Iris pigment epithelial cell (primary cell): ENCODE measurements around the gene MFAP2.
"Not testable (repeated sequence)": the region's sequence is repeated elsewhere in the genome, so short reads cannot be mapped to it uniquely, and the experiment has no call there.

Experiments
- DNase-seq: peaks from one replicate; pipeline ENCODE4 v3.0.0-alpha.2; 2011; ENCODE audit warnings: low read depth

Gene MFAP2

DNA sequence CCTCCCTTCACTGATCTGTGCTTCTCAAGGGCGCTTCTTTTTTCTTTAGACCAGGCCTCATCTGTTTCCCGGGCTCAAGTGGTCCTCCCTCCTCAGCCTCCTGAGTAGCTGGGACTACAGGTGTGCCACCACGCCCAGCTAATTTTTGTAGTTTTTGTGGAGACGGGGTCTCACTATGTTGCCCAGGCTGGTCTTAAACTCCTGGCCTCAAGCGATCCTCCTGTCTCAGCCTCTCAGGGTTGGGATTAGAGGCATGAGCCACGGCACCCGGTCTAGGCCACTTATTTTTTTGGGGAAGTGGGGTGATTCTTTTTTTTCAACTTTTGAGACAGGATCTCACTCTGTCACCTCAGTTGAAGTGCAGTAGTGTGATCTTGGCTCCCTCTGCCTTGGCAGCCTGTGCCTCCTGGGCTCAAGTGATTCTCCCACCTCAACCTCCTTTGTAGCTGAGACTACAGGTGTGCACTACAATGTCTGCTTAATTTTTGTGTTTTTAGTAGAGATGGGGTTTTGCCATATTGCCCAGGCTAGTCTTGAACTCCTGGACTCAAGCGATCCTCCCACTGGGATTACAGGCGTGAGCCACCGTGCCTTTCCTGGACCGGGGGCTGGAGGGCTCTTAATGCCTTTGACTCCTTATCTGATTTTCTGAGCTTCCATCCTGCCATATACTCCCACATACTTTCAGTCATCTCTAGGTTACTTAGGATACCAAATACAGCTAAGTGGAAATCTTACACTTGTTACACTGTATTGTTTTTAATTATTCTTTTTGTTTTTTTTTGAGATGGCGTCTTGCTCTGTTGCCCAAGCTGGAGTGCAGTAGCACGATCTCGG, 18.9 kb downstream of the MFAP2 start:
- no peak for DNase-seq

DNA sequence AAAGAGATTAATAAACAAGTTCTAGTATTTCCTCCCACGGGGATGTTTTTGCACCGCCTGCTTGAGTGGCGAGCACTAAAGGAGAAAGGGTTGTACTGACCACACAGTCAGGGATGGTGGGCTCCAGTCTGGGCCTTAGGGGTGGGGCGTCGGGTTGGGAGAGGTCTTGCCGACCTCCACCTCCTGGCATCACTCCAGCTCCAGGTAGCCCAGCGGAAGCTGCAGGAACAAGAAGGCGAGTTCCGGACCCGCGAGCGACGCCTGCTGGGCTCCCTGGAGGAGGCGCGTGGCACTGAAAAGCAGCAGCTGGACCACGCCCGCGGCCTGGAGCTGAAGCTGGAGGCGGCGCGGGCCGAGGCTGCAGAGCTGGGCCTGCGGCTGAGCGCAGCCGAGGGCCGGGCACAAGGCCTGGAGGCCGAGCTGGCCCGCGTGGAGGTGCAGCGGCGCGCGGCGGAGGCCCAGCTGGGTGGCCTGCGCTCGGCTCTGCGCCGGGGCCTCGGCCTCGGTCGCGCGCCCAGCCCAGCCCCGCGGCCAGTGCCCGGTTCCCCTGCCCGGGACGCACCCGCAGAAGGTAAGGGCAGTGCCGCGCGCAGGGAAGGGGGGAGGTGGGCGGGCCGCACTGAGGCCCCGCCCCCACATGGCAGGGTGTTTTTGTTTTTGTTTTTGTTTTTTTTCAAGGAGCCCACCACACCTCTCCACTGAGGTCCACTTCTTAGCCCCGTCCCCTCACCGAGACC, 19.7 kb downstream of the MFAP2 start:
- DNase-seq = peak; percentile 85

DNA sequence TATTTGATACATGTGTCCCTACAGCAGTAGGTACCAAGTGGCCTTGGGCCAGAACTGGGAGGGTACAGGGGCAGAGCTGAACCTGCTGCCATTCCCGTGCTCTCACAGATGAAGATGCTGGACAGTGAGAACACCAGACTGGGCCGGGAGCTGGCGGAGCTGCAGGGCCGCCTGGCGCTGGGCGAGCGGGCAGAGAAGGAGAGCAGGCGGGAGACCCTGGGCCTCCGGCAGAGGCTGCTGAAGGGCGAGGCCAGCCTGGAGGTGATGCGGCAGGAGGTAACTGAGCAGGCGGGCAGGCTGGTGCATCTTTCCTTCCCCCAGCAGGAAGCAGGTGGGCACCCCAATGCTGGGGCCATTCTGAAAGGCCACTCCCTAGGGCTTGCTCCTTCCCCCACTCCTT, 21.9 kb downstream of the MFAP2 start:
- no peak for DNase-seq

DNA sequence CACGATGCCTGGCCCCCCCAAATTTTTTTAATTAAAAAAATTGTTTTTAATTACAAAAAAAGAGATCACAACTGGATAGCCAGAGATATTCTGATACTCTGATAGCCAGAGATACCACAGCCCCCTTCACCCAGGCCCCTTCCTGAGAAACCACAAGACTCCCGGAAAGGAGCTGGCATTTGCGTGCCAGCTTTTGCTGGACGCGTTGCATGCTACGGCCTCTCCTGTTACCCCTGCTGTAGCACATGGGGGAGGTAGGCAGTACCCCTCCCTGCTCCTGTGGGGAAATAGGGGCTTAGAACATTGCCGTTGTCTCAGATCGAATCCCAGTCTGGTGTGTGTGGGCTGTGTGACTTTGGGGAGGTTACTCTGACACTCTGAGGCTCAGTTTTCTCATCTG, 22.7 kb downstream of the MFAP2 start:
- no peak for DNase-seq

DNA sequence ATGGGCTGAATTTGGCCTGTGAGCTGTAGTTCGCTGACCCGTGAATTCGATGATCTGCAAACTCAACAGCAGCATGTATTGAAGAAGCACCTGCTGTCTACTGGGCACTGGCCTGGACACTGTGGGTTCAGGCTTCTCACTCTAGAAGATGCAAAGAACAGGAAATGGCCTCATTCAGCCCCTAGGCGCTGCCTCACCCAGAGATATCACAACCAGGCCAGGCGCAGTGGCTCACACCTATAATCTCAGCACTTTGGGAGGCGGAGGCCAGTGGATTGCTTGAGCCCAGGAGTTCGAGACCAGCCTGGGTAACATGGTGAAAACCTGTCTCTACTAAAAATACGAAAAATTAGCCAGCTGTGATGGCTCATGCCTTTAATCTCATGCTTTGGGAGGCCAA, 23.6 kb downstream of the MFAP2 start:
- no peak for DNase-seq

DNA sequence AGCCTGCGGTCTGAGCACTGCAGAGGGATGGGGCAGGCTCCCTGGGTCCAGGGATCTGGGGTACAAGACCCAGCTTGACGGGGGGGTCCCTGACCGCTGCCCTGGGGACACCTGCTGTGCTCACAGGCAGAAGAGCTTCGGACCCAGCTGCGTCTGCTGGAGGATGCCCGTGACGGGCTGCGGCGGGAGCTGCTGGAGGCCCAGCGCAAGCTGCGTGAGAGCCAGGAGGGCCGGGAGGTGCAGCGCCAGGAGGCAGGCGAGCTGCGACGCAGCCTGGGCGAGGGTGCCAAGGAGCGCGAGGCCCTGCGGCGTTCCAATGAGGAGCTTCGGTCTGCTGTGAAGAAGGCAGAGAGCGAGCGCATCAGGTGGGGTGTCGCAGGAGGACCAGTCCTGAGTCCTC, 25.2 kb downstream of the MFAP2 start:
- DNase-seq = no peak

DNA sequence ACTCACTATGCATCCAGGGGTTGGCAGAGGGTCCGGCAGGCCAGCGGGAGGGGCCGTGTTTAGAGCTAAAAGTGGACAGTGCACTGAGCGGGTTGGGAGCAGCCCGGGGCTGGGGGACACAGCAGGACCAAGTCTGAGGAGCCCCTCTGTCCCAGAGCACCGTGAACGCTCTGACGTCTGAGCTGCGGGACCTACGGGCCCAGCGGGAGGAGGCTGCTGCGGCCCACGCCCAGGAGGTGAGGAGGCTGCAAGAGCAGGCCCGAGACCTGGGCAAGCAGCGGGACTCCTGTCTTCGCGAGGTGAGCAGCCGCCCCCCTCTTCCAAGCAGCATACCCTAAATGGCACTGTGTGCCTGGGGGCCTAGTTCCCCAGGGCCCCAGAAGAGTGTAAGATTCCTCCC, 25.8 kb downstream of the MFAP2 start:
- DNase-seq = no peak

DNA sequence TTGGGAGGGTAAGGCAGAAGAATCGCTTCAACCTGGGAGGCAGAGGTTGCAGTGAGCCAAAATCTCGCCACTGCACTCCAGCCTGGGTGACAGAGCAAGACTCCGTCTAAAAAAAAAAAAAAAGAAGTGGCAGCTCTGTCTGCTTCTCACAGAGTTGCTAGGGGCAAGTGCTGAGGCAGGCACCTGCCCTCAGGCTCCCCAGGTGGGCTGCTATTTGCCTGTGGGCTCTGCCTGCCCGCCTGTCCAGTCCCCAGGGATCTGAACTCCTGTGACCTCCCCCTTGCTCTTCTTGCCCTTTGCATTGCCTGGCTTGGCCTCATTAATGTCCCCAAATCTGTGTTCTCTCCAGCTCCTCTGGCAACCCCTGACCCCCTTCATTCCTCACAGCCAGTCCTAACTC, 28.0 kb downstream of the MFAP2 start:
- DNase-seq = not testable (repeated sequence)

DNA sequence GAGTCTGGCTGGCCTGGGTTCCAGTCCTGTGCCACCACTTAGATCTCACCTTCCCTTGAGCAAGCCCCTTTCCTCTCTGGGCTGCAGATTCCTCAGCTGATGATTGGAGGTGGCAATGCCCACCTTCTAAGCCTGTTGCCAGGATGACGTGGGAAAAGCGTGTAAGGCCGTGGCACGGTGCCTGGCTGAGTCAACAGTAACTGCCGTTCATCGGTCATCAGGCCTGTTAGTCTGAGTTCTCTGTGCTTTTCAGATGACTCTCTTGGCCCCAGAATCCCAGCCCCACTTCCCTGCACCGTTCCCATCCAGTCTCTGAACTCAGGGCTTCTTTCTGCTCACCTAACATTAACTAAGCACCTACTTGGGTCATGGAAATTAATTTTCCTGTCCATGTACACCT, 31.4 kb downstream of the MFAP2 start:
- peak; percentile 43 for DNase-seq

DNA sequence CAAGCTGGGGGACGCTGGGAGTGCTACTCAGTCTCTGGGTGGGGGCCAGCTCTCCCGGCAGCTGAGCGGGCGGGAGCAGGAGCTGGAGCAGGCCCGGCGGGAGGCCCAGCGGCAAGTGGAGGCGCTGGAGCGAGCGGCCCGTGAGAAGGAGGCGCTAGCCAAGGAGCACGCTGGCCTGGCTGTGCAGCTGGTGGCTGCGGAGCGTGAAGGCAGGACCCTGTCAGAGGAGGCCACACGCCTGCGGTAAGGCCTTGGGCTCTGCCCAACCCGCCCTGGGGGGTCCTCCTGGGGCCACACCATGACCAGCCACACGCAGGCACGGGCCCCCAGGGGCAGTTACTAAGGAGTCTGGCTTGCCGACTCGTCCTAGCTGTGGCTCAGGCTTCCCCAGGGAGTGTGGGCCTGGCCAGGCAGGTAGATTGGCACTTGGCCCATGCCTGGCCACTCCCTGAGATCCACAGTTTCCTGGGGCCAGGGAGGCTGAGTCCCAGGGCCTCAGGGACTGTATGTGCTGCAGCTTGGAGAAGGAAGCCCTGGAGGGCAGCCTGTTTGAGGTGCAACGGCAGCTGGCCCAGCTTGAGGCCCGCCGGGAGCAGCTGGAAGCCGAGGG, 32.0 kb downstream of the MFAP2 start:
- peak; percentile 18 for DNase-seq

DNA sequence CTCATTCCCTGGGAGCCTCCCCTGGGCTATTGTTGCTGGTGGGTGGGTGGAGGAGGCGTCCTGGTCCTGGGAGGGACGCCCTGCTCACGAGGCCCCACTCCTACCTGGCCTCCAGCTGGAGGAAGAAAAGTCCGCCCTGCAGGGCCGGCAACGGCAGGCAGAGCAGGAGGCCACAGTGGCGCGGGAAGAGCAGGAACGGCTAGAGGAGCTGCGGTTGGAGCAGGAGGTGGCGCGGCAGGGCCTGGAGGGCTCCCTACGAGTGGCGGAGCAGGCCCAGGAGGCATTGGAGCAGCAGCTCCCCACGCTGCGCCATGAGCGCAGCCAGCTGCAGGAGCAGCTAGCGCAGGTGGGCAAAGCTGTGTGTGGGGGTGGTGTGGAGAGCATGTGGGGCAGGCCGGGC, 33.8 kb downstream of the MFAP2 start:
- DNase-seq = no peak

DNA sequence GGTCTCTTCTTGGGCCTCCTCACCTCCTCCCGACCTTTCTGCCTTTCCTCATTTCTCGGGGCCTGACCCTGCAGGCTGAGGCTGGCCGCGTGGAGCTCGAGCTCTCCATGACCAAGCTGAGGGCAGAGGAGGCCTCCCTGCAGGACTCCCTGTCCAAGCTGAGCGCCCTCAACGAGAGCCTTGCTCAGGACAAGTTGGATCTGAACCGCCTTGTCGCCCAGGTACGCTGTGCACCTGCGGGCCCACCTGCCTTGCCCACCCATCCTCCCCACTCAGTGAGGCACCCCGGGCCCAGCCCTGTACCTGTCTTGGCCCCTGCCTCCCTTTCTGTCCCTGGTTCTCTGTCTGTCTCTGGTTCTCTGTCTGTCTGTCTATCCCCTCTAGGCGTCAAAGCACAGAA, 34.2 kb downstream of the MFAP2 start:
- not testable (repeated sequence) for DNase-seq

DNA sequence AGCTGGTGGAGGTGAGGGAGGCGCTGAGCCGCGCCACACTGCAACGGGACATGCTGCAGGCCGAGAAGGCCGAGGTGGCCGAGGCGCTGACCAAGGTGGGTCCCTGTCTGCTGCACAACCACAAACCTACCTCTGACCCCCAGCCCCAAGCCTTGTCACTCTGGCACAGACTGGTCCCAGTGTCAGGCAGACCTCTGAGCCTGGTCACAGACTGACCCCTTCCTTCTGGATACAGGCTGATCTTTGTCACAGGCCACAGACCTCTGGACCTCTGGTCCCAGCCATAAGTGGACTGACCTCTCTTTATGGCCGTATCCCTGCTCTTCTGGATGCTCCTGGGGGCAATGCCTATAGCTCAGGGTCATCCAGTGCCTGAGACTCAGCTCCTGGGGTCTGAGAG, 34.9 kb downstream of the MFAP2 start:
- DNase-seq = not testable (repeated sequence)

DNA sequence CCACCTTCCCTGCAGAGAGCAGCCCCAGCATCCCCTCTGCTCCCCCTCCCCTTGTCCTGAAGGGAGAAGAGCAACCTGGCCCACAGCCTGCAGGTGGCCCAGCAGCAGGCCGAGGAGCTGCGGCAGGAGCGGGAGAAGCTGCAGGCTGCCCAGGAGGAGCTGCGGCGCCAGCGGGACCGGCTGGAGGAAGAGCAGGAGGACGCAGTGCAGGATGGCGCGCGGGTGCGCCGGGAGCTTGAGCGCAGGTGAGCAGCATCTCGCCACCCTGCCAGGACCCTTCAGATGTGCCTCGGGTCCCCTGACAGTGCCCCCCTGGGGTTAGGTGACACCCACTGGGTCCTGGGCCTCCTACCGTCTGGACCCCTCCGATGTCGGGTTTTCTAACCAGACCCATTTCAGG, 36.4 kb downstream of the MFAP2 start:
- no peak for DNase-seq

DNA sequence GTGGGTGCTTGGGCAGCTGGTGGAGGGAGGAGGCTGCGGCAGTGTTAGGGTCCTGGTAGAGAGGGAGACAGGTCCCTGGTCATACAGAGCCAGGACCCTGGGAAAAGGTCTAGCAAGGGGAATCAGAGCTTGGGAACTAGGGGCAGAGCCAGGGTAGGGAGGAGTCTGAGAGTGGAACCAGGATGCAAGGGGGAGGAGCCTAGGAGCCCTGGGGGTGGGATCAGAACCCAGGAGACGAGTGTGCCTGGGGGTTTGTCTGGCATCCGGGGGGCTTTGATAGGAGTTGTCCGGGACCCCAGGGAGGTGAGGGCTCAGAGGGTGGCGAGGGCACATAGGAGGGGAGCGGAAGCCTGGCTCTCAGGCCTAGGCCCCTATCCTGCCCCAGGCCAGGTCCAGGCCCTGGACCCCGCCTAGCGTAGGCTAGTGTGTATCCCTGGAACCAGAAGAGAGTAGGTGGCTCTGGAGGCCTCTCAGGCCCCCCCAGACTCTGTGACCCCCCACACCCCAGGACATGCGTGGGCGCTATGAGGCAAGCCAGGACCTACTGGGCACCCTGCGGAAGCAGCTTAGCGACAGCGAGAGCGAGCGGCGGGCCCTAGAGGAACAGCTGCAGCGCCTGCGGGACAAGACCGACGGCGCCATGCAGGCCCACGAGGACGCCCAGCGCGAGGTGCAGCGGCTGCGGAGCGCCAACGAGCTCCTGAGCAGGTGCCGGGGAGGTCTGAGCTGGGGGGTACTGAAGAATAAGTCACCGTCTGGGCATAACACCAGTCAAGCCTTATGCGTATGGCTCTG, 40.8 kb downstream of the MFAP2 start:
- not testable (repeated sequence) for DNase-seq

DNA sequence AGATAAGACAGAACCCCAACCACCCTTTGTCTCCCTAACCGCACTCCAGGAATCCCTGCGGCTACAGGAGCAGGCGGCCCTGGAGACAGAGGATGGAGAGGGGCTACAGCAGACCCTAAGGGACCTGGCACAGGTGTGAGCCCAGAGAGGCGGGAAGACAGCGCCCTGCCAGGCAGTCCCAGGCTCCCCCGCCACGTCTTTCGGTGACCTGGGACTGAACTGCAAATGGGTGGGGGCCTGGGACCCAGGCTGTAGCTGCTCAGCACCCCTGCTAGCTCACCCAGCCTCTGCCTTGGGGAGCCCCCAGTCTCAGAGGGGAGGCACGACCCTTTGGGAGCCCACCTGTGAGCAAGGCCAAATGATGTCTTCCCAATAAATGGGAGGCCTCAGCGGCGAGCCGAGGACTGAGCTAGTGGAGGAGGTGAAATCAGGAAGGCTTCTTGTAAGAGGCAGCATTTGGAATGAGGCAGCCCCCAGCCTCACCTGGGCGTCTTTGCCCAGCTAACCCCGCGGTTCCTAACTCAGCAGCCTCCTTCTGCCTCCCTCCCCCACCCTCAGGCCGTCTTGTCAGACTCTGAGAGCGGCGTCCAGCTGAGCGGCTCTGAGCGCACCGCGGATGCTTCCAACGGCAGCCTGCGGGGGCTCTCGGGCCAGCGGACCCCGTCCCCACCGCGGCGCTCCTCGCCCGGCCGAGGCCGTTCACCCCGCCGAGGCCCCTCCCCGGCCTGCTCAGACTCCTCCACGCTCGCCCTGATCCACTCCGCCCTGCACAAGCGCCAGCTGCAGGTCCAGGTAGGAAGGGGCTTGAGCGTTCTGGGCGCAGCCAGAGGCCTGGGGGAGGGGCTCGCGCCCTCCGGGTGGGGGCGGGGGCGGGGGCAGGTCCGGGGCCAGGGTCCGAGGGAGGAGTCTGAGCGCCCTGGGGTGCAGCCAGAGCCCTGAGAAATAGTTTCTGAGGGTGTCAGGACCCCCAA, 41.8 kb downstream of the MFAP2 start:
- DNase-seq = no peak

DNA sequence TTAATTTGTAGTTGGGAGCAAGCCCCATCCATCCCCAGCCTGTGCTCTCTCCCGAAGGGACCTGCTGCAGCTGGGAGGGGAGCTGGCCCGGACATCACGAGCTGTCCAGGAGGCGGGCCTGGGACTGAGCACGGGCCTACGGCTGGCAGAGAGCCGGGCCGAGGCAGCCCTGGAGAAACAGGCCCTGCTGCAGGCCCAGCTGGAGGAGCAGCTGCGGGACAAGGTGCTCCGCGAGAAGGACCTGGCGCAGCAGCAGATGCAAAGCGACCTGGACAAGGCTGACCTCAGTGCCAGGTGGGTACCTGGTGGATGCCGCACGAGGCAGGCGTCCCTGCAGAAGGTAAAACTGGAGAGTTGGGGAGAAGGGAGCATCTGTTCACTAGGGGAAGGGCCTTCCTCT, 43.8 kb downstream of the MFAP2 start:
- DNase-seq = not testable (repeated sequence)

DNA sequence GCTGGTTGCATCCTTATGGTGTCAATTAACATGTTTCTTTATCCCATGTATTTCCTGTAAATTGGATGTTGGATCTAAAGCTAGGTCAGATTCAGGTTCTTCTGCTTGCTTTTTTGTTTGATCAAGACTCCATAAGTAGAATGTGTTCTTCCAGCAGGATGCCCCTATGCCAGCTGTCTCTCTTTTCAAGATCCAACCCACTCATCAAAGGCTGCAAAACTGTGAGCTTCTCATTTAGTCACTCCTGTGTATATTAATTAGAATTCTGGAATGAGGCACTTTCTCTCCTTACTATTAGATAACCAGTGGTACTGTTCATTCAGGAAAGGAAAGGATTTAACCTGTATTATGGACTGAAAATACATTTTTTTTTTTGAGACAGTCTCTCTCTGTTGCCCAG, 46.5 kb downstream of the MFAP2 start:
- DNase-seq = not testable (repeated sequence)

DNA sequence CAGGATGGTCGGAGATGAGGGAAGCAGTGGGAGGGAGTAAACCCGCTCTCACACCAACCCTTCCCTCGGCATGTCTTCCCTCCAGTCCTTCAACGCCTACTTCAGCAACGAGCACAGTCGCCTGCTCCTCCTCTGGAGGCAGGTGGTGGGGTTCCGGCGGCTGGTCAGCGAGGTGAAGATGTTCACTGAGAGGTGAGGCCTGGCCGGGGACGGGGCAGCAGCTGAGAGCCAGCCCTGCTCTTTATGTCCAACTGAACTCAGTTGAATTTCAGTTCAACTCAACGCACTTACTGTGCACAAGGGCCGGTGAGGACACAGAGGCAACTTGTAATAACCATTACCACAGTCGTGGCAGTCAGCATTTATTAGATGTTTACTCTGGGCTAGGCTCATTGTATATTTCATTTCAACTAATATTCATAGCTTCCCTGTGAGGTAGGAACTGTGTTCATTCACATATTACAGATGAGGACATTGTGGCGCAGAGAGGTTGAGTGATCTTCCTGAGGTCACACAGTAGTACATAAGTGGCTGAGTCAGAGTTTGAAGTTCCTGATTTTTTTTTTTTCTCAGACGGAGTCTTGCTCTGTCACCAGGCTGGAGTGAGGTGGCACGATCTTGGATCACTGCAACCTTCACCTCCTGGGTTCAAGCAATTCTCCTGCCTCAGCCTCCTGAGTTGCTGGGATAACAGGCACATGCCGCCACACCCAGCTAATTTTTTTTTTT, 49.0 kb downstream of the MFAP2 start:
- not testable (repeated sequence) for DNase-seq
